ENCODE results near the gene OR7D2.
"Not testable (repeated sequence)": the region's sequence is repeated elsewhere in the genome, so short reads cannot be mapped to it uniquely, and the experiment has no call there.

The OR7D2 gene

GRCh38 chr19:9178901-9179300, at the start of gene OR7D2:
Gene OR7D2 (plus strand): TSS chr19:9178979. CDS start chr19:9185782, 6,803 bp downstream.
- no peak for DNase-seq

DNA sequence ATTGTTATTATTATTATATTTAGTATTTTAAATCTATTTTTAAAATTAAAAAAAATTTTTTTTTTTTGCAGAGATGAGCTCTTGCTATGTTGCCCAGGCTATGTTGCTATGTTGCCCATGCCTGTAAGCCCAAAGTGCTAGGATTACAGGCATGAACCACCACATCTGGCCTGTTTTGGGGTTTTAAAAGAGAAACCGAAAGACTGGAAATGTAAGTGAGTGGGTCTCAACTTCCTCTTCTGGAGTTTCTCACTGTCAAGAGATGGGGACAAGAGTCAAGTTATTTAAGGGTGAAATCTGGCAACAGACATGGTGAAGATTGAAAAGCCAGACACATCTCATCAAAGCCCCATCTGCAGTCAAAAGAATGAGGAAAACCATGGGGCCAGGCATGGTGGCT, 47.8 kb upstream of the OR7D2 start:
- DNase-seq = no peak

GRCh38 chr19:9132422-9132821, 46.4 kb upstream of the OR7D2 start:
- DNase-seq = no peak

GRCh38 chr19:9139609-9140158, 39.1 kb upstream of the OR7D2 start:
- DNase-seq = no peak

DNA sequence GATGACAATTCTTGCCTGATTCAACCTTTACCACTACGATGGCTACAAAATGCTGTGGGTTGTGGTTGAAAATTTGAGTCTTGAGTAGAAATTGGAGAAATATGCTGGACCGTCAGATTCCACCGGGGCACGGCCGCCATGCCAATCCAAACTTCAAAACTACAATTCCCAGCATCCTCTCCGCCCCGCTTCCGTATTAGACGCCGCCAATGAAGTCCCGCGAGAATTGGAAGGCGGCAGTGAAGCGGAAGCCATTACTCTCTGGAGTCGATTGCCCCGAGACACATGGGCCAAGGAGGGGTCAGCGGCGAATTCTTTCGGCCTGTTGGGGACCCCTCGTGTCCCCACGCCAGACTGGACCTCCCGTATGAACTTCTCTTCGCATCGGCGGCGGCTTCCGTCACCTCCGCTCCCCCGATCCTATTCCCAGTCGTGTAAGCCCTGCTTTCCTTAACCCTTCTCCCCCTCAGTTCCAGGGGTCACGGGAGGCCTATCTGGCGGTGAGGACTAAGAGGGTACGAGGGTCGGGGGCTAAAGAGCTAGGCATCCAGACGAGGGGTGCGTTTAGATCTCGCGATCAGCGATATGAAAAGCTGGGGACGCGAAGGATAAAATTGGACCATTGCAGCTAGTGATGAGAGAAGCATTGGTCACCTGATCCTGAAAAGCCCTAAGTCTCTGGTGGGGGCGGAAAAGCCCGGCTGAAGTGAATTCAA, 38.5 kb upstream of the OR7D2 start, which contains the start of gene ZNF317:
TSS of gene ZNF317 (plus strand) at position 239 of the 716 bp plus-strand sequence. CDS start 15,620 bp downstream, outside the sequence.
- peak; percentile 94 for DNase-seq

DNA sequence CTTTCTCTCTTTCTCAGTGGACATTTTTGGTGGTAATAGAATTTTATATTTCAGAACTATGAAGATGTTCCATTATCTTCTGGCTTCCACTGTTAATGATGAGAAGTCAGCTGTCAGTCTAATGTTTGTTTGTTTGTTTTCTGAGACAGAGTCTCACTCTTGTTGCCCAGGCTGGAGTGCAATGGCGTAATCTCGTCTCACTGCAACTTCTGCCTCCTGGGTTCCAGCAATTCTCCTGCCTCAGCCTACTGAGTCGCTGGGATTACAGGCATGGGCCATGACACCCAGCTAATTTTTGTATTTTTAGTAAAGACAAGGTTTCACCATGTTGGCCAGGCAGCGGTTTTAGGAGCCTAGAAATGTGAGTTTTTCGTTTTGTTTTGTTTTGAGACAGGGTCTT, 33.9 kb upstream of the OR7D2 start:
- DNase-seq = no peak

DNA sequence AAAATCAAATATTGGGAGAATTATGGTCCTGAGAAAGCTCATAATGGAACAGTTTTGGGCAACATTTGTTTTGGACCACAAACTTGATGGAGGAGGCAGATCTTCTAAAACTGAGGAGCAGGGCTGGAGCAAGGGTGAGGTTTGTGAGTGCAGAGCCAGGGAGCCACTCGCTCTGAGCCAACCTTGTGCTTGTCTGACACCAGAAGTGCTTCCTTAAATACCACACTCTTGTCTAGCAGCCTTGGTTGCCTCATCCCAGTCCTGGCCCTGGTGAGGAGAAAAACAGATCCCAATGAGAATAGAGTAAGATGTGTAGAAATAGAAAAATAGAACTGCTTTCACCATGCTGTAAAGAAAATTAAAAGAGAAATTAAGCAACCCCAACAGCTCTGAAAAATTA, 31.9 kb upstream of the OR7D2 start:
- no peak for DNase-seq

DNA sequence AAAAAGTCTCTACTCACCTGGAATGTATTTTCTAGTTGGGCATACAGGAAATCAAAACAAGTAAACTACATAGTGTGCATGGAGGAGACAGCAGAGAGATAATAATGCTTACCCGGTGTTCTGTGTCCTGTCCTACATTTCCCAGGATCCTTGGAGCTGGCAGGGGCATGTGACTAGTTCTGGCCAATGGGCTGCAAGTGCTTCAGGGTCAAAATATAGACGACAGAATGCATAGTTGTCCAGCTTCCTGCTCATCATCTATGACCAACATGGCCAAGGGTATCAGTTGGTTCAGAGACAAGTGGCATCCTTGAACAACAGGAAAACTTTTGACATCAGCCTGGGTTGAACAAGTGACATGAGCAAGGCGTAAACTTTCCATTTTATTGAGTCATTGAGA, 30.1 kb upstream of the OR7D2 start:
- no peak for DNase-seq

DNA sequence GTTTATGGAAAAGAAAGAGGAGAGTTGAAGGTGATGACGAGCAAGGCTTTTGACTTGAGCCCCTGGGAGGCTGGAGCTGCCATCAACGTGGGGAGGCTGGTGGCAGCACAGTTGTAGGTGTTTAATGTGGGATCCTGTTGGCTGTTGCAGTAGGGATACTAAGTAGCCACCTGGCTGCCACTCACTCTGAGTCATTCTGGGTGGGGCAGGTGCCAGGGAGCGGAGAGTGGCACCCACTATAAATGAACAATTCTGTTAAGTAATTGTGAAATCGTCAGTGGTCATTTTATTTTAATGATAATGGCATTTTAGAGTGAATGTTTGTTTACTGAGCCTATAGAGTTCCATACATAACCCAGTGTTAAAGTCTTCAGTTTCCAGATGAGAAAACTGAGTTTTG, 28.8 kb upstream of the OR7D2 start:
- no peak for DNase-seq

DNA sequence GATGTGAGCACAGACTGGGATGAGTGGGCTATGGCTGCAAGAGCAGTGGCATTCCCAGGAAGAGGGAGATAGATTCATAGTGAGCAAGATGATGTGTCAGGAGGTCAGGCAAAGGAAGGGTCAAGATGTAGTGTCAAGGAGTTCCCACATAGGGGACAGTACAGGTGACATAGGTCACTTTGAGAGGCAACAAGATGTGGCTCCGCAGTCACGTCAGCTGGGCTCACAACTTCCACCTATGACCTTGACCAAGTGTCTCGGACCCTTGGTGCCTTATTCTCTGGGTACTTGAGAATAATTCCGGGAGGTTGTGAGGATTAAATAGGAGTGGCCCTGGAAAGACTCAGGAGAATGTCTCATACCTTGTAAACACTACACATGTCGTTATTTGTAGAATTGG, 28.1 kb upstream of the OR7D2 start:
- no peak for DNase-seq

DNA sequence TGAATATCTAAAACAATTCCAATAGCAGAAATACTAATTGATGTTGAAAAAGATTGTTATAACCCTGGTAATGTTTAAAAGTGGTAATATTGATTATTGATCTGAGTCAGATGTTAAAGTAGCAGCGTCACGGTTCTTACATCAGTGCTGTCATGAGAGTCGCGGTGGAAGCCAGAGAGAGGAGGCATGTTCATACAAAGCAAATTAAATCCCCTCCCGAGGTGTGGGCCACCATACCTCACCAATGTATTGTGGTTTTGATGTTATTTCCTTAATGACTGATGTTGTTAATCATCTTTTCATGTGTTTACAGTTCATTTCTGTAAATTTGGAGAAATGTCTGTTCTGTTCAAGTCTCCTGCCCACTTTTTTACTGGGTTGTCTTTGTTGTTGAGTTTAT, 27.4 kb upstream of the OR7D2 start:
- no peak for DNase-seq

DNA sequence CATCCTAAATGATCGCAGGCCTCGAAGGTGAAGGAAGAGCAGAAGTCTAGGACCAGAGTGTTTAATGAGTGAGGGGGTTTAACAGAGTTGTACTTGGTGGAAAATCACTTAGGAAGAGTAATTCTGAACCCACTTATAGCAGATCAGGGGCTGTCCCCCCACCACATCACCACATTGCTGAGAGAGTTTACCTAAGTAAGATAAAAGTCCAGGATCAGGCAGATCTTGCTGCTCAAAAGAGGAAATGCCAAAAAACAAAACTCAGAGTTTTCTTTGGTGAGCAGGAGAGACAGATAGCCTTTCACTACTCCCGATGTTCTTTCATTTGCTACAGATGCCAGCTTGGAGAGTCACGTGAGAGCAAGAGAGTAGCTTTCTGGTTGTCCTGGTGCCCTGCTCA, 23.2 kb upstream of the OR7D2 start:
- no peak for DNase-seq

DNA sequence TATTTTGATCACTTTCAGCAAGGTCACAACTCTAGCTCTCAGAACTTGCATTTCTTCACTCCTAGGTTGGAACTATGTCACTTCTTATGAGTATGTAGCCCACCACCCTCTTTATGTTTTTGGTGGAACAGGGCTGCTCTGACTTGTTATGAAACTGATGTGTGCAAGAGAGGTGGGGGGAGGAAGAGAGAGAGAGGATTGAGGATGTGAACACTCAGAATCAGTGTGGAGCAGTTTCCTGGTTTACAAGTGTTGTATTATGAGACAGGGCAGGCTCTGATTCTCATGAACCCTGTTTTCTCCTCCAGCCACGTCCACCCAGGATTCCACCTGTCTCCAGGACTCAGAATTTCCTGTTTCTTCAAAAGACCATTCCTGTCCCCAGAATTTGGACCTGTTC, 22.5 kb upstream of the OR7D2 start:
- no peak for DNase-seq

DNA sequence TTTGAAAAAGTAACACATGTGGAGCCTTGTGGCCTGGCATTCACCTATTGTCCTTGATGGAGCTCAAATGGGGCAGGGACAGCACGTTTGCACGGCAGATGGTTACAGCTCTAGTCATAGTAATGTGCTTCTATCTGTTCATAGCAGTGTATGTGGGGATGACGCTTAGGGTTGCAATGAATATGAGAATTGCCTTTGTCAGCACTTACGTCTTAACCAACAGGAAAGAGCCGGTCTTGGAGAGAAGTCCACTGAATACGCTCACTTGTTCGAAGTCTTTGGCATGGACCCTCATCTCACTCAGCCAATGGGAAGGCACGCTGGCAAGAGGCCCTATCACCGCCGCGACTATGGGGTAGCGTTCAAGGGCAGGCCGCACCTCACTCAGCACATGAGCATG, 18.9 kb upstream of the OR7D2 start:
- no peak for DNase-seq

DNA sequence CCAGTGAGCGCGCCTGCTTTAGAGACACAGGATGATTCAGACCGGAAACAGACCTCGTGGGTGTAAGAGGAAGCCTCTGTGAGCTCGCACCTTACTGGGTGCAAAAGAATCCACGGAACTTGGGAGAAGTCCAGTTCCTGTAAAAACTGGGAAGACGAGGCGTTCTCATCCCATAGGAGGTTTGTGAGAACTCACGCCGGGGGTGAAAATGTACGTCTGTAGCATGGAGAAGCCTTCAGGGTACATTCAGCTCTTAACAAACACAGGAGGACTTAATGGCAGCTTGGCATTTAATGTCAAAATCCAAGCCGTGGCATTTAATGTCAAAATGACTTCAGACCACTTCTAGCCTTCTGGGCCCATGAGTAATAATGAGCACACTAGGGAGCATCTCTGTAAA, 17.4 kb upstream of the OR7D2 start:
- no peak for DNase-seq

DNA sequence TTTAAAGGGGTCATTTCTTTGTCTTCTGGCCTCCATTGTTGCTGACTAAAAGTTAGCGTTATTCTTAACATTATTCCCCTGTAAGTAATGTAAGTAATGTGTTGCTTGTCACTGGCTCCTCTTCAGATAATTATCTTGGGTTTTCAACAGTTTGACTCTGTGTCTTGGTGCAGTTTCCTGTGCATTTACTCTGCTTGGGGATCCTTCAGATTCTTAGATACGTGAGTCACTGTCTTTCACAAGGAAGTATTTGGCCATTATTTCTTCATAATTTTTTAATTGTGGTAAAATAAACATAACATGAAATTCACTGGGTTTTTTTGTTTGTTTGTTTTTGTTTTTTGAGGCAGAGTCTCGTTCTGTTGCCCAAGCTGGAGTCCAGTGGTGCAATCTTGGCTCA, 13.5 kb upstream of the OR7D2 start:
- DNase-seq = no peak

DNA sequence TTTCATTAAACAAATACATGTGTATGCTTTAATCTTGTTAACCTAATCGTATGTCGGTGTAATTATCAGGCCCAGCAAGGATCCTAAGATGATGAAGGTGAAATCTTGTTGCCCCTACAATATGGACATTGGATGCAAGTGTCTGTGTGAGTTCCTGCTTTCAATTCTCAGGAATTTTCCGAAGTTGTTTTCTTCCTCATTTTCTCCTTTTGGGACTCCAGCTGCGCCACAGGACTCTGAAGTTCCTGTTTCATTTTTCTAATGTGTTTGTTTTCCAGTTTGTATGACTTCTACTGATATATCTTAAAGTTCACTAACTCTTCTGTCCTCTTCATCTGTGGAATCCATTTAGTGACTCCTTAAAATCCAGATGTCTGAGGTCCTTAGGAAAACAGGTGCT, 11.9 kb upstream of the OR7D2 start:
- DNase-seq = no peak

- DNase-seq = no peak
These were observed 7.3 kb upstream of the OR7D2 start for GRCh38 chr19:9171393-9171991.

GRCh38 chr19:9175326-9175725, 3.5 kb upstream of the OR7D2 start:
- no peak for DNase-seq

- no peak for DNase-seq
These were observed 4.2 kb downstream of the OR7D2 start for GRCh38 chr19:9183000-9183399.

GRCh38 chr19:9187191-9187590, 8.4 kb downstream of the OR7D2 start:
- DNase-seq = no peak

DNA sequence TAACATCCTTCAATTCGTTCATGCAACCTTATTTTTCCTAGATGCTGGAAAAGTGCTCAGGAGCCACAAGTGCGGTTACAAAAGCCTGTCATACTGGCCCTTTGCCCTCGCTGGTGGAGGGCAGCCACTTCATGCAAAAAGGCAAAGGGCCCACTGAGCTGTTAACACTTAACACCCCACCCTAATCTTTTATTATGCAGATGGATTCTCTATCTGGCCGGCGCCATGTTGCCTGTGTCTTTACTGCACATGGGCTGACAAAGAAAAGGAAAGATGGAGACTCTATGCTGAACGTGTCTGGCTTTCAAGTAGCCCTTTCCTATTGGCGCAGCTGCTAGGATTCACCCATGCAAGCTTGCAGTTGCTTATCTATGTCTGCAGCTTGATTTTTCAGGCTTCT, 10.8 kb downstream of the OR7D2 start:
- DNase-seq = no peak

DNA sequence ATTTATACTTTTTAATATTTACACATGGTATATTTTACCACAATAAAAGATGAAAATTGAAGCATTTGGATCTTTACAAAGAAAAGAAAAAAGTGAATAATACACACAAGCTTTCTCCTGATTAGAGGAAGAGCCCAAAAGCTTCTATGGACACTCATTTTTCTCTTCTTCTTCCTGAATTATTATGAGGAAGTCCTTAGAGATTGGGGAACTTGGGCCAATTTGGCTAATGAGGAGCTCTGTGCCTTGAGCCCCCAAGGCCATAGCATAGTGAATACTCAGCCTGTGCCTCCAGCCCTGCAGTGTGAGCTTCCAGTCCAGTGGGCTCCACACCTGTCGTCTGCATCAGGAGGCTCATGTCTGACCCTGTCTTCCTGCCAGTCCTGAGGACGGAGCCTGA, 19.3 kb downstream of the OR7D2 start:
- not testable (repeated sequence) for DNase-seq

DNA sequence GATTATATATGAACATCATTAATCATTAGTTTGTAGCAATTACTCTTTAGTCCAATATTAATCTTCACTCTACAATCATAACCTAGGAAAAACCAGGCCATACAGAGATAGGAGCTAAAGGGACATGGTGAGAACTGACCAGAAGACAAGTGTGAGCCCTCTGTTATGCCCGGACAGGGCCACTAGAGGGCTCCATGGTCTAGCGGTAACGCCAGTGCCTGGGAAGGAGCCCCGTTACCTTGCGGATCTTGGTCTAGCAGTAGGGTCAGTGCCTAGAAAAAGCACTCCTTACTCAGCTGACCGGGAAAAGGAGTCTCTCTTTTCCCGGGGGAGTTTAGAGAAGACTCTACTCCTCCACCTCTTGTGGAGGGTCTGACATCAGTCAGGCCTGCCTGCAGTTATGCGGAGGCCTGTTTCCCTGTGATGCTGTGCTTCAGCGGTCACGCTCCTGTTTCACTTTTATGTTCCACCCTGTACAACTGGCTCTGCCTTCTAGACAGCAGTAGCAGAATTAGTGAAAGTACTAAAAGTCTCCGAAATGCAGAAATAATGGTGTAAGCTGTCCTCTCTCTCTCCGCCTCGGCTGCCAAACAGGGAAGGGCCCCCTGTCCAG, 26.8 kb downstream of the OR7D2 start:
- DNase-seq = peak; percentile 44
